CD8-positive, alpha-beta memory T cell (primary cell): ENCODE measurements around the gene GBE1. TPM values are rescaled to one million over a fixed set of nuclear protein-coding genes. Genes with fewer than 3 reads are reported as not detected.

Source experiments
- CTCF ChIA-PET: fragments of 350-600 bp; sonication (Branson Sonifier 250); formaldehyde crosslinking; loops from one replicate; lab custom pipeline; 2021; ENCODE audit warnings: antibody characterized with exemption; lab: Charles Lee
- POLR2A ChIA-PET: fragments of 350-600 bp; sonication (Branson Sonifier 250); formaldehyde crosslinking; loops from one replicate; lab custom pipeline; 2021; ENCODE audit warnings: antibody characterized with exemption; lab: Charles Lee
- DNase-seq, 5 donors: peaks; one replicate each; pipeline versions ENCODE4 v3.0.0 to v3.0.0-alpha.2; 2020 to 2022; ENCODE audit warnings: mixed read lengths in 1 of 5
- H3K27ac ChIP-seq: one replicate; pipeline ENCODE4 v1.7.0; 2013; ENCODE audit warnings: low read depth, mild to moderate bottlenecking, low read length, moderate library complexity
- H3K27me3 ChIP-seq: 2 replicates; pipeline ENCODE4 v1.7.0; 2013; ENCODE audit warnings: low read length, mild to moderate bottlenecking; ENCODE audit not compliant: insufficient read depth, poor library complexity, severe bottlenecking
- H3K36me3 ChIP-seq: 2 replicates; pipeline ENCODE4 v1.7.0; 2013; ENCODE audit warnings: mild to moderate bottlenecking, low read length, moderate library complexity; ENCODE audit not compliant: insufficient read depth
- H3K4me1 ChIP-seq: 2 replicates; pipeline ENCODE4 v1.7.0; 2013; ENCODE audit warnings: mild to moderate bottlenecking, low read length, moderate library complexity; ENCODE audit not compliant: insufficient read depth
- H3K4me3 ChIP-seq: 2 replicates; pipeline ENCODE4 v1.7.0; 2013; ENCODE audit warnings: mild to moderate bottlenecking, low read length
- H3K9me3 ChIP-seq: 2 replicates; pipeline ENCODE4 v1.7.0; 2013; ENCODE audit warnings: mild to moderate bottlenecking, low read length
- H3K27ac Mint-ChIP-seq, 8 donors: one replicate each; pipeline ENCODE4 v1.8.0; 2020 to 2021; ENCODE audit warnings: mixed read lengths in 8 of 8, mild to moderate bottlenecking in 6 of 8, inconsistent platforms in 3 of 8, moderate library complexity in 3 of 8
- H3K27me3 Mint-ChIP-seq, 2 donors: one replicate each; pipeline ENCODE4 v1.8.0; 2020 to 2021; ENCODE audit warnings: mixed read lengths in 2 of 2, mild to moderate bottlenecking in 1 of 2, moderate library complexity in 1 of 2
- H3K36me3 Mint-ChIP-seq, 3 donors: one replicate each; pipeline ENCODE4 v1.8.0; 2020 to 2021; ENCODE audit warnings: mixed read lengths in 3 of 3, inconsistent platforms in 1 of 3, mild to moderate bottlenecking in 1 of 3
- H3K4me1 Mint-ChIP-seq, 3 donors: one replicate each; pipeline ENCODE4 v1.8.0; 2020 to 2021; ENCODE audit warnings: mixed read lengths in 3 of 3, inconsistent platforms in 1 of 3, mild to moderate bottlenecking in 1 of 3
- H3K4me3 Mint-ChIP-seq, 7 donors: one replicate each; pipeline ENCODE4 v1.8.0; 2020 to 2021; ENCODE audit warnings: mixed read lengths in 7 of 7, mild to moderate bottlenecking in 6 of 7, moderate library complexity in 4 of 7, inconsistent platforms in 2 of 7
- H3K9me3 Mint-ChIP-seq, 5 donors: one replicate each; pipeline ENCODE4 v1.8.0; 2020 to 2022; ENCODE audit warnings: mixed read lengths in 5 of 5, mild to moderate bottlenecking in 3 of 5, moderate library complexity in 2 of 5, inconsistent platforms in 1 of 5
- polyA plus RNA-seq: library from polyadenylated mRNA; unstranded; fragments of 300-500 nt; fragmentation: Illumina TruSeq; gene quantifications from one replicate; pipeline ENCODE4 v1.2.3, GENCODE V29; 2021
- total RNA-seq, 2 experiments: library from RNA; stranded (reverse); gene quantifications; one replicate each; pipeline ENCODE4 v1.2.3, GENCODE V29; 2021

GBE1 gene
- total and polyA plus RNA-seq, 3 experiments from 2014 or later: 12.6 to 22.9 (median 22.5) TPM

- H3K9me3 Mint-ChIP-seq: no peaks in the 10 kb centered on the region
Observed at GRCh38 chr3:81585937-81586336, 175.5 kb downstream of the GBE1 start.

GRCh38 chr3:81585056-81585455 lies 176.4 kb downstream of the GBE1 start:
- Mint-ChIP-seq H3K4me3 (no peak overlapping the region), H3K4me1 (no peaks in the 10 kb centered on the region), H3K9me3 (no peaks in the 10 kb centered on the region), H3K27ac (no peak overlapping the region), H3K36me3 (peaks cover 2 to 3% (median 2%) of the 10 kb centered on the region in 3 donors), H3K27me3 (no peaks in the 10 kb centered on the region)
- Histone ChIP-seq H3K9me3 (no peaks in the 10 kb centered on the region), H3K27me3 (no peaks in the 10 kb centered on the region), H3K36me3 (no peaks in the 10 kb centered on the region), H3K4me1 (no peaks in the 10 kb centered on the region), H3K27ac (no peak overlapping the region), H3K4me3 (no peak overlapping the region)
- DNase-seq: no peak
- POLR2A ChIA-PET: no interaction called here
- CTCF ChIA-PET: no interaction called here

More at GRCh38 chr3:81585937-81586336, 175.5 kb downstream of the GBE1 start:
- Mint-ChIP-seq H3K36me3 (peaks cover 2 to 3% (median 3%) of the 10 kb centered on the region in 3 donors), H3K27me3 (no peaks in the 10 kb centered on the region), H3K4me3 (no peak overlapping the region), H3K27ac (no peak overlapping the region), H3K4me1 (no peaks in the 10 kb centered on the region)
- no peak overlapping the region for H3K27ac ChIP-seq
- no peaks in the 10 kb centered on the region for H3K36me3 ChIP-seq
- ChIA-PET POLR2A (no interaction called here), CTCF (no interaction called here)
- no peaks in the 10 kb centered on the region for H3K9me3 ChIP-seq
- DNase-seq: no peak
- H3K27me3 ChIP-seq: no peaks in the 10 kb centered on the region
- no peaks in the 10 kb centered on the region for H3K4me1 ChIP-seq
- H3K4me3 ChIP-seq: no peak overlapping the region

- Mint-ChIP-seq H3K27me3 (no peaks in the 10 kb centered on the region), H3K4me3 (no peak overlapping the region), H3K27ac (no peak overlapping the region), H3K36me3 (peaks cover 0 to 9% (median 4%) of the 10 kb centered on the region in 3 donors), H3K9me3 (no peaks in the 10 kb centered on the region), H3K4me1 (no peaks in the 10 kb centered on the region)
- Histone ChIP-seq H3K9me3 (no peaks in the 10 kb centered on the region), H3K4me1 (no peaks in the 10 kb centered on the region), H3K27me3 (no peaks in the 10 kb centered on the region), H3K4me3 (no peak overlapping the region), H3K27ac (no peak overlapping the region), H3K36me3 (no peaks in the 10 kb centered on the region)
- ChIA-PET POLR2A (no interaction called here), CTCF (no interaction called here)
- DNase-seq: no peak
Observed at GRCh38 chr3:81581966-81582599, 179.4 kb downstream of the GBE1 start.

- H3K36me3 ChIP-seq: no peaks in the 10 kb centered on the region
- no peaks in the 10 kb centered on the region for H3K9me3 ChIP-seq
- Mint-ChIP-seq H3K27me3 (no peaks in the 10 kb centered on the region), H3K4me1 (no peaks in the 10 kb centered on the region), H3K27ac (no peak overlapping the region), H3K9me3 (no peaks in the 10 kb centered on the region), H3K36me3 (peaks cover 0 to 10% (median 4%) of the 10 kb centered on the region in 3 donors), H3K4me3 (no peak overlapping the region)
- ChIA-PET POLR2A (no interaction called here), CTCF (no interaction called here)
- H3K27ac ChIP-seq: no peak overlapping the region
- no peaks in the 10 kb centered on the region for H3K27me3 ChIP-seq
- H3K4me3 ChIP-seq: no peak overlapping the region
- H3K4me1 ChIP-seq: no peaks in the 10 kb centered on the region
- DNase-seq: no peak
Observed at GRCh38 chr3:81580355-81580754, 181.1 kb downstream of the GBE1 start.

- Mint-ChIP-seq H3K4me1 (no peaks in the 10 kb centered on the region), H3K9me3 (no peaks in the 10 kb centered on the region), H3K27me3 (no peaks in the 10 kb centered on the region), H3K27ac (no peak overlapping the region), H3K36me3 (peaks cover 0 to 10% (median 5%) of the 10 kb centered on the region in 3 donors), H3K4me3 (no peak overlapping the region)
- H3K4me1 ChIP-seq: no peaks in the 10 kb centered on the region
- H3K4me3 ChIP-seq: no peak overlapping the region
- H3K9me3 ChIP-seq: no peaks in the 10 kb centered on the region
- H3K27ac ChIP-seq: no peak overlapping the region
- POLR2A ChIA-PET: no interaction called here
- DNase-seq: no peak
- no peaks in the 10 kb centered on the region for H3K36me3 ChIP-seq
- H3K27me3 ChIP-seq: no peaks in the 10 kb centered on the region
- CTCF ChIA-PET: no interaction called here
Observed at GRCh38 chr3:81579744-81580143, 181.7 kb downstream of the GBE1 start.

GRCh38 chr3:81572201-81572756 lies 189.2 kb downstream of the GBE1 start:
- Histone ChIP-seq H3K9me3 (no peaks in the 10 kb centered on the region), H3K27me3 (no peaks in the 10 kb centered on the region), H3K27ac (no peak overlapping the region), H3K4me3 (no peak overlapping the region), H3K36me3 (no peaks in the 10 kb centered on the region), H3K4me1 (no peaks in the 10 kb centered on the region)
- Mint-ChIP-seq H3K27me3 (no peaks in the 10 kb centered on the region), H3K4me3 (no peak overlapping the region), H3K9me3 (no peaks in the 10 kb centered on the region), H3K36me3 (peaks cover 5 to 40% (median 6%) of the 10 kb centered on the region in 3 donors), H3K4me1 (peaks cover 4 to 5% (median 5%) of the 10 kb centered on the region in 3 donors), H3K27ac (no peak overlapping the region)
- POLR2A ChIA-PET: no interaction called here
- DNase-seq: no peak
- CTCF ChIA-PET: interaction anchor here (1.1 kb wide), 1 partner anchor 11 kb away, joined by 3 read pairs; no protein-coding TSS in a partner anchor

- Mint-ChIP-seq H3K4me1 (peaks cover 4 to 5% (median 5%) of the 10 kb centered on the region in 3 donors), H3K9me3 (peaks cover 1 to 12% (median 7%) of the 10 kb centered on the region in 5 donors), H3K27me3 (no peaks in the 10 kb centered on the region), H3K4me3 (no peak overlapping the region), H3K27ac (no peak overlapping the region), H3K36me3 (peaks cover 6 to 56% (median 12%) of the 10 kb centered on the region in 3 donors)
- H3K9me3 ChIP-seq: no peaks in the 10 kb centered on the region
- DNase-seq: no peak
- H3K36me3 ChIP-seq: no peaks in the 10 kb centered on the region
- H3K27ac ChIP-seq: no peak overlapping the region
- H3K4me3 ChIP-seq: no peak overlapping the region
- H3K4me1 ChIP-seq: no peaks in the 10 kb centered on the region
- ChIA-PET POLR2A (no interaction called here), CTCF (no interaction called here)
- no peaks in the 10 kb centered on the region for H3K27me3 ChIP-seq
Observed at GRCh38 chr3:81568378-81568777, 193.1 kb downstream of the GBE1 start.

GRCh38 chr3:81565041-81565440 lies 196.4 kb downstream of the GBE1 start:
- Histone ChIP-seq H3K4me1 (no peaks in the 10 kb centered on the region), H3K36me3 (no peaks in the 10 kb centered on the region), H3K9me3 (no peaks in the 10 kb centered on the region), H3K4me3 (no peak overlapping the region), H3K27me3 (no peaks in the 10 kb centered on the region), H3K27ac (no peak overlapping the region)
- CTCF ChIA-PET: no interaction called here
- H3K4me1 Mint-ChIP-seq: no peaks in the 10 kb centered on the region
- H3K27me3 Mint-ChIP-seq: no peaks in the 10 kb centered on the region
- H3K36me3 Mint-ChIP-seq: peaks cover 6 to 60% (median 15%) of the 10 kb centered on the region in 3 donors
- DNase-seq: no peak
- no peak overlapping the region for H3K27ac Mint-ChIP-seq
- no peak overlapping the region for H3K4me3 Mint-ChIP-seq
- H3K9me3 Mint-ChIP-seq: peaks cover 1 to 12% (median 7%) of the 10 kb centered on the region in 5 donors
- POLR2A ChIA-PET: no interaction called here
